ENCODE data around the gene MYO3B.

DNA sequence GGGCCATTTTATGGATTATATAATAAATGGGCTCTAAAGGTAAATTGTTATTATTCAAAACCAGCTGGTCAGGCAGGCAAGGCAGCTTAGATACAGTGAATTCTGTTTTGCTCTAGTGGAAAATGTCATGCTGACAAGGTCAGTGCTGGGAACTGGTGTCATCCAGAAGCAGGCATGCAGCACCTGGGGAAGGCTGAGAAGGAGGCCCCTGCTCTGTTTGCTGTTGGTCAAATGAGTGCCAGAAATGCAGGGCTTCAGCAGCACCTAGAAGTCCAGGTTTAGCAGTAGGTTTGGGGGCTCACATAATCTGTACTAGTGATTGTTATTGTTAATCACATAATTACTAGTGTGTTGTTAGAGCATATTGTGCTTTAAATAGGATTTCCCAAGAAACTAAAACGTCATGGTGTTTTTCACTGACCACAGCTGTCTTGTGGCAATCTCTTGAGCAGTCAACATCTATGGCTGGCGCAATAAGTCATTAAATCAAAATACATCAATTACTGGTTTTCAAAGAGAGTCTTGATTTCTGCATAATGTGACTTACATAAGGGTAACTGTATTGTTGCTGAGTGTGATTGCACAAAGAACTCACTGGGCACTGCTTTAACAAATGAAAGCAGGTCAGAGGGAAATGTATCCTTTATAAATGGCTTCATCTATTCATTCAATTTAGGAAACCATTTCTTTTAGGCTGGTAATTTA is 99.1 kb downstream of the MYO3B start:
- TF ChIP-seq POLR2AphosphoS5 (IDR thresholded peaks at IDR 0.05) (no peak), EP300 (IDR thresholded peaks at IDR 0.05) (no peak), POLR2A (IDR thresholded peaks at IDR 0.05) (no peak)
- TF ChIP-seq, protein P1, sequence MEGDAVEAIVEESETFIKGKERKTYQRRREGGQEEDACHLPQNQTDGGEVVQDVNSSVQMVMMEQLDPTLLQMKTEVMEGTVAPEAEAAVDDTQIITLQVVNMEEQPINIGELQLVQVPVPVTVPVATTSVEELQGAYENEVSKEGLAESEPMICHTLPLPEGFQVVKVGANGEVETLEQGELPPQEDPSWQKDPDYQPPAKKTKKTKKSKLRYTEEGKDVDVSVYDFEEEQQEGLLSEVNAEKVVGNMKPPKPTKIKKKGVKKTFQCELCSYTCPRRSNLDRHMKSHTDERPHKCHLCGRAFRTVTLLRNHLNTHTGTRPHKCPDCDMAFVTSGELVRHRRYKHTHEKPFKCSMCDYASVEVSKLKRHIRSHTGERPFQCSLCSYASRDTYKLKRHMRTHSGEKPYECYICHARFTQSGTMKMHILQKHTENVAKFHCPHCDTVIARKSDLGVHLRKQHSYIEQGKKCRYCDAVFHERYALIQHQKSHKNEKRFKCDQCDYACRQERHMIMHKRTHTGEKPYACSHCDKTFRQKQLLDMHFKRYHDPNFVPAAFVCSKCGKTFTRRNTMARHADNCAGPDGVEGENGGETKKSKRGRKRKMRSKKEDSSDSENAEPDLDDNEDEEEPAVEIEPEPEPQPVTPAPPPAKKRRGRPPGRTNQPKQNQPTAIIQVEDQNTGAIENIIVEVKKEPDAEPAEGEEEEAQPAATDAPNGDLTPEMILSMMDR (IDR thresholded peaks at IDR 0.05): no peak

Data from sigmoid colon (tissue), 4 donors.